A673 (cell line): ENCODE data around the gene BOLA1. TPM values are rescaled to one million over a fixed set of nuclear protein-coding genes. Genes with fewer than 3 reads are reported as not detected.

ENCODE experiments used
- BruUV-seq: library from RNA; stranded (reverse); fragments of 400-500 nt; replicated peaks from 2 replicates; lab custom pipeline; 2021; lab: Mats Ljungman, UMichigan
- CTCF ChIA-PET: fragments of 300-600 bp; sonication (Branson Sonifier 250); formaldehyde crosslinking; loops from one replicate; lab custom pipeline; 2022; ENCODE audit warnings: antibody characterized with exemption; lab: Charles Lee
- POLR2A ChIA-PET: fragments of 300-600 bp; sonication (Branson Sonifier 250); formaldehyde crosslinking; loops from one replicate; lab custom pipeline; 2022; ENCODE audit warnings: antibody characterized with exemption; ENCODE audit not compliant: low non-redundant PET; lab: Charles Lee
- DNase-seq: peaks from one replicate; pipeline ENCODE4 v3.0.0-alpha.2; 2015; ENCODE audit warnings: low spot score
- H3K27ac ChIP-seq: fragments of 200-600 bp; sonication (generic); 2 replicates; pipeline ENCODE4 v1.5.1; 2016; ENCODE audit warnings: mixed run types, low read depth, mild to moderate bottlenecking, mixed read lengths, antibody characterized with exemption, low read length; ENCODE audit not compliant: poor library complexity, severe bottlenecking
- H3K27me3 ChIP-seq: fragments of 200-600 bp; sonication (generic); replicated peaks from 2 replicates; pipeline ENCODE4 v1.6.1; 2017; ENCODE audit warnings: mixed run types, low read depth, mild to moderate bottlenecking, mixed read lengths, antibody characterized with exemption, low read length; ENCODE audit not compliant: insufficient read depth, poor library complexity
- H3K36me3 ChIP-seq: fragments of 200-600 bp; sonication (generic); 2 replicates; pipeline ENCODE4 v1.6.1; 2016; ENCODE audit warnings: mixed run types, mild to moderate bottlenecking, mixed read lengths, antibody characterized with exemption, low read length; ENCODE audit not compliant: insufficient read depth, poor library complexity, severe bottlenecking
- H3K4me1 ChIP-seq: fragments of 200-600 bp; sonication (generic); 2 replicates; pipeline ENCODE4 v1.6.1; 2017; ENCODE audit warnings: mixed run types, mild to moderate bottlenecking, mixed read lengths, antibody characterized with exemption, low read length; ENCODE audit not compliant: insufficient read depth, poor library complexity, severe bottlenecking
- H3K4me3 ChIP-seq: fragments of 200-600 bp; sonication (generic); 2 replicates; pipeline ENCODE4 v1.5.1; 2016; ENCODE audit warnings: low read depth, mixed run types, mild to moderate bottlenecking, mixed read lengths, low read length; ENCODE audit not compliant: poor library complexity, severe bottlenecking
- H3K9me3 ChIP-seq: fragments of 200-600 bp; sonication (generic); 2 replicates; pipeline ENCODE4 v1.6.1; 2016; ENCODE audit warnings: mixed run types, low read depth, mild to moderate bottlenecking, mixed read lengths, antibody characterized with exemption, low read length; ENCODE audit not compliant: poor library complexity, severe bottlenecking
- EZH2 ChIP-seq: fragments of 200-600 bp; sonication (generic); IDR thresholded peaks from 2 replicates; pipeline ENCODE4 v1.6.1; 2017; ENCODE audit warnings: borderline replicate concordance, low read depth, mild to moderate bottlenecking, mixed read lengths, antibody characterized with exemption, low read length; ENCODE audit not compliant: poor library complexity, severe bottlenecking
- intact Hi-C: fragments of 100-400 bp; cut with micrococcal nuclease; formaldehyde crosslinking; loops from one replicate; pipeline ENCODE4 v1.10.0; 2022; ENCODE audit not compliant: unreplicated experiment
- total RNA-seq: library from RNA; stranded (reverse); gene quantifications from 2 replicates; pipeline ENCODE4 v1.2.3, GENCODE V29; 2021
- TF ChIP-seq, protein P1 (sequence below): fragments of 300-800, 200-600 bp; sonication (generic); conservative IDR thresholded peaks from 2 replicates; pipeline ENCODE4 v1.5.1; 2017; ENCODE audit warnings: low read depth, mild to moderate bottlenecking, antibody characterized with exemption, low read length, moderate library complexity, mixed read lengths

The BOLA1 gene
- total RNA-seq, 1 experiment from 2014 or later = 15.7 TPM

DNA sequence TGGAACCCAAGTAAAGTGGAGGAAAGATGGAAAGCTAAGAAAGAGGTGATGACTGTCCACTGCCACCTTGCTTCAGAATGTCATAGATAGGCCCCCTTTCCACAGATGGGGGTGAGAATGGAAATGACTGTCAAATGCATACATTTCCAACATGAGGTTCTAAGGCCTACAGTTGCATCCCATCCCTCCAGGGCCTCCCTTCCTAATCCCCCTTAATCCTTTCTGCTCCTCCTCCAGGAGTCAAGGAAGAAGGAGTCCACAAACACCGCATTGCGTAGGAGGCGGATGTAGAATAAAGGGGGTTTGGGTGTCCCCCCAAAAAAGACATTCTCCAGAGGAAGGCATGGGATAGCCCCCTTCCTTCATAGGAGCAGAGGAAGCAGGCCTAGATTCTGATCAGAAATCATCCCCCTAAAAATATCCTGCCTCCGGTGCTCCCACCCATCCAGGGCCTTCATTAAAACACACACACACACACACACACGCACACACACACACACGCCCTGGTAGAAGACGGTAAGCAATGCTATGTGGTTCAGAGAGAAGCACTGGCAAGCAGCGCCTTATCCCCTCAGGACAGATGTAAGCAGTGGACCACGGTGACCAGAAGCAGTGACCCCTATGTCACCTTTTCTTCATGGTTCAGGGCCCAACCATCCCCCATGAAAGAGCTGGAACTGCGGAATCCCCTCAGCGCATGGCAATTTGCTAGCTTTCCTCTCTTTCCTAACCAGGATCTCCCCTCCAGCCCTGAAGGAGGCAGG lies 16.2 kb downstream of the BOLA1 start:
- H3K4me1 ChIP-seq = peaks cover 19% of the 10 kb centered on the region
- no peaks in the 10 kb centered on the region for H3K27me3 ChIP-seq
- H3K27ac ChIP-seq = peak overlapping the region; percentile 46
- no peak for DNase-seq
- H3K9me3 ChIP-seq = no peaks in the 10 kb centered on the region
- intact Hi-C loops = no loop called here
- POLR2A ChIA-PET = no interaction called here
- peak overlapping the region; percentile 72 for H3K4me3 ChIP-seq
- BruUV-seq = no TSS peak
- TF ChIP-seq, protein P1, sequence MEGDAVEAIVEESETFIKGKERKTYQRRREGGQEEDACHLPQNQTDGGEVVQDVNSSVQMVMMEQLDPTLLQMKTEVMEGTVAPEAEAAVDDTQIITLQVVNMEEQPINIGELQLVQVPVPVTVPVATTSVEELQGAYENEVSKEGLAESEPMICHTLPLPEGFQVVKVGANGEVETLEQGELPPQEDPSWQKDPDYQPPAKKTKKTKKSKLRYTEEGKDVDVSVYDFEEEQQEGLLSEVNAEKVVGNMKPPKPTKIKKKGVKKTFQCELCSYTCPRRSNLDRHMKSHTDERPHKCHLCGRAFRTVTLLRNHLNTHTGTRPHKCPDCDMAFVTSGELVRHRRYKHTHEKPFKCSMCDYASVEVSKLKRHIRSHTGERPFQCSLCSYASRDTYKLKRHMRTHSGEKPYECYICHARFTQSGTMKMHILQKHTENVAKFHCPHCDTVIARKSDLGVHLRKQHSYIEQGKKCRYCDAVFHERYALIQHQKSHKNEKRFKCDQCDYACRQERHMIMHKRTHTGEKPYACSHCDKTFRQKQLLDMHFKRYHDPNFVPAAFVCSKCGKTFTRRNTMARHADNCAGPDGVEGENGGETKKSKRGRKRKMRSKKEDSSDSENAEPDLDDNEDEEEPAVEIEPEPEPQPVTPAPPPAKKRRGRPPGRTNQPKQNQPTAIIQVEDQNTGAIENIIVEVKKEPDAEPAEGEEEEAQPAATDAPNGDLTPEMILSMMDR = no peak
- TF ChIP-seq EZH2 = no peak
- CTCF ChIA-PET = no interaction called here
- peaks cover 12% of the 10 kb centered on the region for H3K36me3 ChIP-seq

DNA sequence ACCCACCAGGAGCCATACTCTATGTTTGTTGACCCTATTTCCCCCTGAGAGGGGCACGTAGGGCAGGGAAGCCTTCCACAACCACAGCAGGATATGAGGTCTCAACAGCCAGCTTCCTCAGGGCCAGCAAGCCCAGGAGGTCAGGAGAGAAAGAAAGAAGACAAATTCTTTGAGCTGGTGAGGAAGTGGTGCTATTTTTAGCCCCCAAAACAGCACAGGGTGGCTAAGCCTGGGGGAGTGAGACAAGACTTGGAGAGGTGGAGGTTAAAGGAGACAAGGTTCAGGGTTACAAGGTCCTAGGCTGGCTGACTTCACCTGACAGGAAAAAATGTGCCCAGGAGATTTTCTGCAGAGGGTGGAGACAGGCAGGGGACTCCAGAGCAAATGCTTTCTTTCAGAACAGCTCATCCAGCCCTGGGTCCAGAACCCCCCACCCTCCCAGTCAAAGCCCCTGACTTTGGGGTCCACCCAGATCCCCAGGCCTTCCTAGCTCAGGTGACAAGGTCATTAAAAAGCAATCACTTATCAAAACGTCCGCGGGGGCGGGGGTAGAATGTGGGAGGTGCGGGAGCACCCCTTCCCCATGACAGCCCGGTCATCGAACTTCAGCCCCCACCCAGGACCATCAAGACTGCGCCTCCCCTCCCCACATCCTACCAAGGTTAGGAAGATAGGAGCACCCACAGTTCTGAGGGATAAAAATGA lies 17.0 kb downstream of the BOLA1 start:
- Histone ChIP-seq H3K27me3 (no peaks in the 10 kb centered on the region), H3K36me3 (peaks cover 12% of the 10 kb centered on the region), H3K9me3 (no peaks in the 10 kb centered on the region), H3K27ac (peak overlapping the region; percentile 46), H3K4me1 (peaks cover 19% of the 10 kb centered on the region), H3K4me3 (peak overlapping the region; percentile 72)
- no peak for DNase-seq
- ChIA-PET CTCF (no interaction called here), POLR2A (no interaction called here)
- TF ChIP-seq, protein P1 = no peak
- TF ChIP-seq EZH2 = no peak
- intact Hi-C loops = no loop called here
- BruUV-seq = no TSS peak

DNA sequence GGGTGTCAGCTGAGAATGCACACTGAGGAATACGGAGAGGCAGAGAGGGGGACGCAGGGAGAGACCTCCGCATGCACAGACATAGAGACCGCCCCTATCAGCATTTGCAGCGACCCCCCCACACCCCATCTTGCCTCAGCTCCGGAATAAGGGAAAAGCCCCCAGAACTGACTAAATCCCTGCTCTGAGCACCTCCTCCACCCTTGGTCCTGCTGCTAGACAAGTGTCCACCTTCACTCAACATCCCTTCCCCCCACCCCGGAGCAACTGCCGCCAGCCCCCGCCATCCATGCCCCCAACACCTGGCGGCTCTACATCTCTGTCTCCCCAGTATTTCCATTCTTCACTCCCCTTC lies 17.5 kb downstream of the BOLA1 start:
- no TSS peak for BruUV-seq
- no peak for DNase-seq
- no peak for TF ChIP-seq EZH2
- TF ChIP-seq, protein P1 = no peak
- ChIA-PET POLR2A (no interaction called here), CTCF (no interaction called here)
- no peaks in the 10 kb centered on the region for H3K9me3 ChIP-seq
- H3K4me1 ChIP-seq = peaks cover 19% of the 10 kb centered on the region
- intact Hi-C loops = no loop called here
- no peaks in the 10 kb centered on the region for H3K27me3 ChIP-seq
- H3K36me3 ChIP-seq = peaks cover 7% of the 10 kb centered on the region
- H3K4me3 ChIP-seq = peak overlapping the region; percentile 72
- H3K27ac ChIP-seq = peak overlapping the region; percentile 47
